Measurements from ENCODE around the gene C1QTNF8.

Gene C1QTNF8

GRCh38 chr16:1080801-1081733, 15.0 kb downstream of the C1QTNF8 start:
- Histone ChIP-seq H3K9me3 (ENCODE audit: insufficient read depth, low read length, severe bottlenecking) (peaks cover 13% of the 10 kb centered on the region), H3K79me2 (ENCODE audit: insufficient read depth, low read length) (no peaks in the 10 kb centered on the region), H2AFZ (ENCODE audit: low read depth, low read length) (no peak overlapping the region), H3K4me2 (ENCODE audit: insufficient read depth, low read length) (no peak overlapping the region), H3K27me3 (ENCODE audit: insufficient read depth, low read length, poor library complexity) (no peaks in the 10 kb centered on the region), H3K9ac (ENCODE audit: low read depth, low read length) (no peak overlapping the region), H3K27ac (ENCODE audit: low read length) (no peak overlapping the region), H3K36me3 (ENCODE audit: insufficient read depth, low read length) (no peaks in the 10 kb centered on the region), H4K20me1 (ENCODE audit: insufficient read depth, low read length) (no peaks in the 10 kb centered on the region), H3K4me1 (ENCODE audit: insufficient read depth, low read length) (no peaks in the 10 kb centered on the region), H3K4me3 (ENCODE audit: low read depth in 1 of 2, low read length in 2 of 2) (no peak overlapping the region)
- TF ChIP-seq EZH2 (IDR thresholded peaks at IDR 0.05; ENCODE audit: borderline replicate concordance, low read depth, low read length, severe bottlenecking) (no peak), CTCF (IDR thresholded peaks at IDR 0.05; ENCODE audit: borderline replicate concordance, extremely low read depth, low read length, poor library complexity, severe bottlenecking) (no peak)
- DNase-seq: no peak
- ATAC-seq (ENCODE audit: insufficient read depth, low read depth): no peak

GRCh38 chr16:1079786-1080525, 16.1 kb downstream of the C1QTNF8 start:
- no peak for DNase-seq
- no peak overlapping the region for H3K4me2 ChIP-seq (ENCODE audit: insufficient read depth, low read length)
- no peaks in the 10 kb centered on the region for H3K4me1 ChIP-seq (ENCODE audit: insufficient read depth, low read length)
- H3K9me3 ChIP-seq (ENCODE audit: insufficient read depth, low read length, severe bottlenecking): peaks cover 9% of the 10 kb centered on the region
- H4K20me1 ChIP-seq (ENCODE audit: insufficient read depth, low read length): 0 out of 2 replicates have a peak, but pooled peaks cover 5% of the 10 kb centered on the region
- no peaks in the 10 kb centered on the region for H3K27me3 ChIP-seq (ENCODE audit: insufficient read depth, low read length, poor library complexity)
- H3K4me3 ChIP-seq (ENCODE audit: low read depth in 1 of 2, low read length in 2 of 2): no peak overlapping the region
- TF ChIP-seq EZH2 (IDR thresholded peaks at IDR 0.05; ENCODE audit: borderline replicate concordance, low read depth, low read length, severe bottlenecking) (no peak), CTCF (IDR thresholded peaks at IDR 0.05; ENCODE audit: borderline replicate concordance, extremely low read depth, low read length, poor library complexity, severe bottlenecking) (no peak)
- no peaks in the 10 kb centered on the region for H3K79me2 ChIP-seq (ENCODE audit: insufficient read depth, low read length)
- no peaks in the 10 kb centered on the region for H3K36me3 ChIP-seq (ENCODE audit: insufficient read depth, low read length)
- H3K27ac ChIP-seq (ENCODE audit: low read length): no peak overlapping the region
- no peak overlapping the region for H2AFZ ChIP-seq (ENCODE audit: low read depth, low read length)
- no peak overlapping the region for H3K9ac ChIP-seq (ENCODE audit: low read depth, low read length)
- no peak for ATAC-seq (ENCODE audit: insufficient read depth, low read depth)

- H3K4me1 ChIP-seq (ENCODE audit: insufficient read depth, low read length): no peaks in the 10 kb centered on the region
- no peak overlapping the region for H3K9ac ChIP-seq (ENCODE audit: low read depth, low read length)
- no peaks in the 10 kb centered on the region for H3K36me3 ChIP-seq (ENCODE audit: insufficient read depth, low read length)
- H3K27ac ChIP-seq (ENCODE audit: low read length): no peak overlapping the region
- 0 out of 2 replicates have a peak, but pooled peaks cover 5% of the 10 kb centered on the region for H4K20me1 ChIP-seq (ENCODE audit: insufficient read depth, low read length)
- no peak for DNase-seq
- H3K4me3 ChIP-seq (ENCODE audit: low read depth in 1 of 2, low read length in 2 of 2): no peak overlapping the region
- no peak overlapping the region for H2AFZ ChIP-seq (ENCODE audit: low read depth, low read length)
- no peak overlapping the region for H3K4me2 ChIP-seq (ENCODE audit: insufficient read depth, low read length)
- H3K27me3 ChIP-seq (ENCODE audit: insufficient read depth, low read length, poor library complexity): no peaks in the 10 kb centered on the region
- no peaks in the 10 kb centered on the region for H3K79me2 ChIP-seq (ENCODE audit: insufficient read depth, low read length)
- H3K9me3 ChIP-seq (ENCODE audit: insufficient read depth, low read length, severe bottlenecking): peaks cover 6% of the 10 kb centered on the region
- TF ChIP-seq CTCF (IDR thresholded peaks at IDR 0.05; ENCODE audit: borderline replicate concordance, extremely low read depth, low read length, poor library complexity, severe bottlenecking) (no peak), EZH2 (IDR thresholded peaks at IDR 0.05; ENCODE audit: borderline replicate concordance, low read depth, low read length, severe bottlenecking) (no peak)
- no peak for ATAC-seq (ENCODE audit: insufficient read depth, low read depth)
These were observed 16.7 kb downstream of the C1QTNF8 start for GRCh38 chr16:1079341-1079740.

Data from DND-41 (cell line).